HG02610 (cell line): ENCODE measurements around the gene RAPGEF3.
A peak's percentile ranks its signal among the peaks of the same experiment; 100 is the strongest.

Experiments
- ATAC-seq: cut with Tn5 transposase; IDR thresholded peaks from one replicate; pipeline ENCODE4 v1.9.1; 2021; ENCODE audit warnings: mild to moderate bottlenecking, moderate library complexity; ENCODE audit not compliant: unreplicated experiment

RAPGEF3 gene

GRCh38 chr12:47758834-47759690 lies at the start of gene RAPGEF3:
TSS of gene RAPGEF3 (minus strand) at chr12:47758880. CDS start at chr12:47758556, 324 bp downstream.
- ATAC-seq = peak; percentile 45

- no peak for ATAC-seq
Observed at GRCh38 chr12:47808050-47808449, 49.4 kb upstream of the RAPGEF3 start.

DNA sequence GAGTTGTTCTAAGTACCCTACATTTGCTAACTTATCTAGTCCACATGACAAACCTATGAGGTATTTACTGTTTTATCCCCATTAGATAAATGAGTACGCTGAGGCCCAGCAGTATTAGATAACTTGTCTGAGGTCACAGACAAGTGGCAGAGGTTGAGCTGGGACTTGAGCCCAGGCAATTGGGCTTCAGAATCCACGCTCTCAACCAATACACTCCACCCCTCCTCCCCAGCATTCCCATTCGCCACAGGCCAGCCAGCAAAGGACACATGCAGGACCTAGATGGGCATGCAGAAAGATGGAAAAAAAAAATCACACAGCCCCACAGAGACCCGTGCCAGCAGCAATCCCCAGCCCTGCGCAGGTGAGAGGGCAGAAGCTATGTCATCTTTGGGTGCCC lies 48.7 kb upstream of the RAPGEF3 start:
- ATAC-seq = no peak

DNA sequence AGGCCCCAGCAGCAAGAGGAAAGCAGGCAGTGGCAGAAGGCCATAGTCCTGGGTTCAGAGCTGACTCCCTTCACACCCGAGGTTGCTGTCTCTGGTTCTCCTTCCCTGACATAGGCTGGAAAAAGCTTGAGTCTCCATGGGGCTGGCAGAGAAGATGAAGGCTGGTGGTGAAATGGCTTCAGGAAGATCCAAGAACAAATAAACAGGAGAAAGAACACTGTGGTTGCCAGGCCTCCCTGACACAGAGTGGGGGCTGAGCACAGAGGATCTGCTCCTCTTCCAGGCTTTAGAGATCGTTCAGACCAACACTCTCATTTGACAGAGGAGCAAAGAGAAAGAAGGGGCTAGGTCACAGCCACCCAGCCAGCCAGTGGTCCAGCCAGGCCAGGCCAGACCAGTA lies 46.7 kb upstream of the RAPGEF3 start:
- no peak for ATAC-seq

DNA sequence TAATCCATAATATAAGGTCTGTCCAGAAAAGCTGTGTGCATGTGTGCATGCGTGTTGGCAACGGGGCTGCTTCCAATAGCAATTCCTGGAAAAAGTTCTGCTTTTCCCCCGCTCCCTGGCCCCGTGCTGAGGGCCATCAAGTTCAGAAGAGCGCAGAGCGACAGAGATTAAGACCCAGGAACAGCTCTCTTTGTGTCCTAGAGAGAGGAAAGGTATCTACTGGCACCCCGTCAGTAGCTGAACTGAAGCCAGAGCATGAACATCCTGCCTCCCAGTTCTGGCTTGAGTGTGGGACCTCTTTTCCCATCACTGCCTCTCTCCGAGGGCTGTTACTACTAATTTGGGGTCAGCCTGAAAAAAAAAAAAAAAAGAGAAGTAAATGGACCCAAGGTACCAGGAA lies 45.5 kb upstream of the RAPGEF3 start:
- no peak for ATAC-seq

GRCh38 chr12:47803191-47803875 lies 44.7 kb upstream of the RAPGEF3 start:
- no peak for ATAC-seq

GRCh38 chr12:47802312-47802711 lies 43.6 kb upstream of the RAPGEF3 start:
- ATAC-seq = no peak

DNA sequence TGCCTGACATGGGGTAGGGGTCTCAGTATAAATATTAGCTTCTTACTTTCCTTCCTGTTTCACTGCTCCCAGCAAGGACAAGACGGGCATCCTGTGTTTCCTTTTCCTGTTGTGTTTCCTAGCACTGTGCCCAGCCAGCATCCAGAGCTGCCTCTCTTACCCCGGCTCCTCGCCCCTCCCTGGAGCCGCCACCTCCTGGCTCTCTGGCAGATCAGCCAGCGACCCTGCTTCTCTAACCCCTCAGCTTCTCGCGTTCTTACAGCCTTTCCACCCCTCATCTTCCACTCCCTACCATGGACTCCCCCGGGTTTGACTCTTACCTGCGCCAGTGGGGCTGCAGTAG lies 43.2 kb upstream of the RAPGEF3 start:
- no peak for ATAC-seq

DNA sequence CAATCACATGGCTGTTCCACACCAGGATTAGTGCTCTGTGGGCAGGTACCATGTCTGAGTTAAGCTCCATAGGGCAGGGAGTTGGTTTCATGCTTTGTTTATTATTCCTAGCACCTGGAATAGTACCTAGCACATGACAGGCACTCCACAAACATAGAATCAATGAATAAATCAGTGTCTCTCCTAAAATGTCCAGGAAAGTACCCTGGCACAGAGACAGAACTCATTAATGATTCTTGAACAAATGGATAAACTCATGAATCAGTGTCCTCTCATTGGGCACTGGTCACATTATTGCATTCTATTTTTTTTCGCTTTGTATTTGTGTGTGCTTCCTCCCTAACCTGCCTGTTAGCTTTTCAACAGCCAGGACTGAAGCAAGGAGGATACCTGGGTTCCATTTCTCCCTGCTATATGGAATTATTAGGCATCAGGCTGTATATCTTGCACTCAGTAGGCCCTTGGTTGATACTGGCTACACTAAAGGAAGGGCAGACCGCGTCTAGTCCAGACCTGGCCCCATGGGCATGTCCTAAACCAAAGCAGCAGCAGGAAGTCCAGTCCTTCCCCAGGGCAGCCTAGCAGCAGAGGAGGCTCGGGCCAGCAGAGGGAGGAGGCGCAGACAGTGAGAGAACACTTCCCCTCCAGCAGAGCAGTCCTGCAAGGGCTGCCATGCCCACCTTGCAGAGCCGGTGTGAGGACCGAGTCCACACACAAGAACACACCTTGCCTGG lies 42.7 kb upstream of the RAPGEF3 start:
- ATAC-seq = no peak

GRCh38 chr12:47800582-47800981 lies 41.9 kb upstream of the RAPGEF3 start:
- no peak for ATAC-seq

DNA sequence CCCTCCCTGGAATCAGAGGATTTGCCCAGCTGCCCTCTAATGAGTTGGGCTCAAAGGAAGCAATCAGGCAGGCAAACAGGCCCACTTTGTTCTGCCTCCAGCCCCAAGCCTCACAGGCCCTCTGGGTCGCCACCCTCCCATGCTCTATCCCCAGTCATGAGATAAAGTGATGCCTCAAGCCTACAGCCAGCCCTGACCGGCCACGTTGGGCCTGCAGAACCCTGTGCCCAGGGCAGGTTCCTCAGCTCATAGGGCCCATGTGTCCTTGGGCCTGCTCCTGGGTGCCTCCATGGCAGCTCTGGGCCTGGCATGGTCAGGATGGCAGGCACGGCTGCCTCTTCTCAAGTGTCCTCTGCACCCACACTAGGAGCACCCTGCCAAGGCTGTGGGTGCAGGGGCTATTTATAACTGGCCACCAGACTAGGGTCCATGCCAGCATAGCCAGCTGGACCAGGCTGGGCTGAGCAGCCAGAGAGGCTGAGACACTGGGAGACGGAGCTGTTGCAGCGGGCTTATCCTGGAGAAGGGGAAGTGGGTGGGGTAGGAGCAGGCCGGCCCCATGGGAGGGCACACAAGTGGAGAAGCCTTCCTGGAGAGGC lies 40.8 kb upstream of the RAPGEF3 start:
- no peak for ATAC-seq

DNA sequence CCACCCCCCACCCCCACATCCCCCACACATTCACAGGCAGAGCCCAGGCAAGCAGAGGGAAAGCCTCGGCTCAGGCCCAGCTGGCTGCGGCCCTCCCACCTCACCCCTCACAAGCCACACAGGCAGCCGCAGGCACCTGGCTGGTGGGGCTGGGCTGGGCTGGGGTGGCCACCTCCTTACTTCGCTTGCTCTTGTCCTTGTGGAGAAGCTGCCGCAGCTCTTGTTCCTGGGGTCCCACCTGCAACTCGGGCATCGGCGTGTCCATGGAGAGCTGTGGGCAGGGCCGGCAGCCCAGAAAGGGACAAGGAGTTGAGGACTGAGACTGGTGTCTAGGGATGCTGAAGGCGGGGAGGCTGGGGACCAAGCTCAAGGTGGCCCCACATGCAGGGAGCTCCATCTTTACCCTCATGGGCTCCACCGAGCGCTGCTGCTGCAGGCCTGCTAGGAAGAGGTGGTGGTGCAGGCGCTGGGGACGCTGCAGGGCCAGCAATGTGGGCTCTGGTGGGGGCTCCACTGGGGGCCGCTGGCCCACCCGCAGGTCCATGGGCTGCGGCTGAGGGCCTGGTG lies 39.8 kb upstream of the RAPGEF3 start:
- ATAC-seq = no peak

DNA sequence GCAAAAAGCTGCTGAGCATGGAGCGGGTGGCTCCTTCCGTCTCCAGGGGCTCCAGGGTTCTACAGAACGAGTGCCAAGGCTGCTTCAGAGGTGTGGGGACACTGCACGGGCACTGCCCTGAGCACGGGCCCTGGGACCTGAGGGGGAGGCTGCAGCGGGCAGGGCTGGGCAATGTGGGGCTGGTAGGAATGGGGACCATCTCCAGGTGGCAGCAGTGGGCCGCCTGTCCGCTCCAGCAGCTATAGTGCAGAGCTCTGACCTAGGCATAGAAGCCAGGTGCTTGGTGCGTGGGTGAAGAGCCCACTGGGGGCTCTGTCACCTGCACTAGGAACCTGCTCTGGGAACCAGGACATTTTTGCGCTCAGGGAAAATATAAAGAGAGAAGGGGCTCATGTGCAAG lies 38.8 kb upstream of the RAPGEF3 start:
- no peak for ATAC-seq

DNA sequence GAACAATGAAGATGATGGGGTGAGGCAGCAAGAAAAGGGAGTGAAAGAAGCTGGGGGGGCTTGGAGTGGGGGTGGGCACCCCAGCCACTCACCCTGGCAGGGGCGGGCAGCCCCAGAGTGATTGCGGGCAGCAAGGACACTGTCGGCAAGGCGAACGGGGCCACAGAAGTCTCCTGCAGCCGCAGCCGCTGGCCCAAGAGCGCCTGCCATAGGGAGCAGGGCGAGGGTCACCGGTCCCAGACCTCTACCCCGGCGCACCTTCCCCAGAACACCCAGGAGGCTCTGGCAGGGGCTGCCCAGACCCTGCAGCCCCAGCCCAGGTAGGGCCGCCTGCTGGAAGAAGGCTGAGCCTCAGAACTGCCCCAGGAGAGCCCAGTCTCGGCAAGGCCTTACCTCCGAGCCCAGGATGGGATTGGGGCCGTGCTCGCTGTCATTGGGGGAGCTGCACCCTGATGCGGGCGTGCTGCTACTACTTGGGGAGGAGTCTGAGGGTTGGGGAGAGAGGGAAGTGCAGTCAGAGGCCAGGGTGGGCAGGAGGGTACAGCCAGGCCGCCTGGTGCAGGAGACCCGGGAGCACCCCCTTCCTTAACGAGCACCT lies 37.2 kb upstream of the RAPGEF3 start:
- ATAC-seq = no peak

DNA sequence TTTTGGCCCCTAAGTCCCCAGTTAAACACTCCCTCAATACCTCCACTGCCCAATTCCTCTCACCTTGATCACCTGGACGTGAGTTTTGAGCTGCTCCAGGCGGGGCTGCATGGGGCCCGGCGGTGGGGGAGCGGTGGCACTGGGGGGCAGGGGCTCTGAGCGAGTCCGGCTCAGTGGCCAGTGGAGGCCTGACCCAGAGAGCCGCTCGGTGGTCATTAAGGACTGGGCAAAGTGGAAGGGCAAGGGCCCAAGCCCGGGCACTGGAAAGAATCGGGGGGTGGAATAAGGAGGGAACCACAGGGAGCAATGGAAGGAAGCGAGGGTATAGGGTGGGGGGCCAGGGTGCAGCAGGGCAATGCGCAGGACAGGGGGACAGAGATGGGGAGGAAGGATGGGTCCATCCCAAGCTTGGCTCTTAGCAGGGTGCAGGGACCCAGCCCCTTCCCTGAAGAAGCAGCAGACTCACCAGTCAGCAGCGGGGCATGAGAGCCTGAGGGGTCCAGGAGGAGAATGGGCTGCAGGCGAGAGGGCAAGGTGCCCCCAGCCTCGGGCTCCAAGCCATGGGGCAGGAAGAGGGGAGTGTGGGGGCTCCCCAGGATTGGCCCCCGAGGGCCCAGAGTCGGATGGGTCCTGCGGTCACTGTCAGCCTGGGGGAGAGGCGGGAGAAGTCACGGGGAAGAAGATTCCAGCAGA lies 36.6 kb upstream of the RAPGEF3 start:
- no peak for ATAC-seq

DNA sequence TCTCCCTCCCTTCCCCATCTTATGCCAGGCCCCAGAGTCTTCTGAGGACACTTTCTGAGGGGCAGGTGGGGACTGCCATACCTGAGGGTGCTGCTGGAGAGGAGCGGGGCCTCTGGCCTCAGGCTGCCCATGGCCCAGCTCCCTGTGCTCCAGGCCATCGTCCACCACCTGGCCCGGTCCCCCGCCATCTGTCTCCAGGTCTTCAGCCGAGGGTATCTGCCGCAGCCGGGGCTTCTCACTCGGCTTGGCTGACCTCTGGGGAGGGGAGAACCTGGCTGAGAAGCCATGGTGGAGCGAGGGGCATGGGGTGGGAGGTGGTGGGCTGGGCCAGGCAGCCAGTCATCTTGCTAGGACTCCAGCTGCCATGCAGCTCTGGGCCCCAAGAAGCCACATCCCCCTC lies 36.0 kb upstream of the RAPGEF3 start:
- ATAC-seq = no peak

GRCh38 chr12:47793015-47793681 lies 34.5 kb upstream of the RAPGEF3 start:
- no peak for ATAC-seq

DNA sequence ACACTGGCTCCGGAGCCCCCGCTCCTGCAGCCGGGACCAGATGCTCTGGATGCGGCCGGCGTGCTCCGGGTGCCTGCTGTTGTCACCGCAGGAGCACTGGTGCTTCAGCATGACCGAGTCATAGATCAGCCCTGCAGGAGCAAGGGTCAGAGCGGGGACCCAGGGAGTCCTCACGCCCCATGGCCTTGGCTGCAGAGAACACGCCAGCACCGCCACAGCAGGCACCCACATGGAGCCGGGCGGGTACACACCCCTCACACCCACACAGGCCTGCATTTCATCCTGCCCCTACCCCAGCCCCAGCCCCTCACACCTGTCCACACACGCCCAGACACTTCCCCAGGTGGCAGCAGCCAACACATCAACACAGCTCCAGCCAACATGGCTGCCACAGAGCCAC lies 33.2 kb upstream of the RAPGEF3 start:
- ATAC-seq = no peak

DNA sequence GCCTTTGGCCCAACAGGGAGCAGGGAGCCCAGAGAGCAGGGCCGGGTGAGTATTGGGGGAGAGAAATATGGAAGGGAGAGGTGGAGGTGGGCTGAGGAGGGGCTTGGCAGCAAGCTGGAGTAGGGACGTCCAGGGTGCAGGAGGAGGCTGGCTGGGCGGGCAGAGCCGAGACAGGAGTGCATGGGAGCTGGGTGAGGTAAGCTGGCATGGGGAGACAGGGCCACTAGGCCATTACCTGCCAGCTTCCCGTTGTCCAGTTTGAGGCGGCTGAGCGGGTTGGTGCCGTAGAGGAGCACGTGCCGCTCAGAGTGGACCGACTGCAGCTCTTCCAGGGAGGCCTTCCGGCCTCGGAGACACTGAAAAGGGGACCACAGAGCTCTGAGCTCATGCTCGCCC lies 32.7 kb upstream of the RAPGEF3 start:
- ATAC-seq = no peak
